DOHH2 (cell line): ENCODE results near the gene CDK5.

Experiments
- H3F3A ChIP-seq: fragments of 200-600 bp; sonication (generic), shearing (Covaris generic); 2 replicates; pipeline ENCODE4 v1.6.0; 2016; ENCODE audit warnings: antibody characterized with exemption, mild to moderate bottlenecking; ENCODE audit not compliant: control insufficient read depth, insufficient read depth
- H3K27ac ChIP-seq: fragments of 200-600 bp; sonication (generic); 2 replicates; pipeline ENCODE4 v1.5.1; 2014; ENCODE audit warnings: low read depth, mild to moderate bottlenecking, low read length, moderate library complexity
- H3K27me3 ChIP-seq: fragments of 200-600 bp; sonication (generic); 2 replicates; pipeline ENCODE4 v1.6.1; 2014; ENCODE audit warnings: mild to moderate bottlenecking, low read length, mixed read lengths; ENCODE audit not compliant: control insufficient read depth
- H3K36me3 ChIP-seq: fragments of 200-600 bp; sonication (generic); 2 replicates; pipeline ENCODE4 v1.6.1; 2014; ENCODE audit warnings: mild to moderate bottlenecking, low read length, moderate library complexity, mixed read lengths; ENCODE audit not compliant: control insufficient read depth
- H3K4me1 ChIP-seq: fragments of 200-600 bp; sonication (generic); 2 replicates; pipeline ENCODE4 v1.6.1; 2014; ENCODE audit warnings: mild to moderate bottlenecking, low read length, mixed read lengths; ENCODE audit not compliant: control insufficient read depth
- H3K4me2 ChIP-seq: fragments of 200-600 bp; sonication (generic); 2 replicates; pipeline ENCODE4 v1.6.0; 2014; ENCODE audit warnings: mild to moderate bottlenecking, low read length, moderate library complexity
- H3K4me3 ChIP-seq: fragments of 200-600 bp; sonication (generic); 2 replicates; pipeline ENCODE4 v1.5.1; 2014; ENCODE audit warnings: mild to moderate bottlenecking, low read length, mixed read lengths
- H3K79me2 ChIP-seq: fragments of 200-600 bp; sonication (generic); 2 replicates; pipeline ENCODE4 v1.6.1; 2014; ENCODE audit warnings: mild to moderate bottlenecking, low read length, mixed read lengths; ENCODE audit not compliant: control insufficient read depth
- H3K9me2 ChIP-seq: fragments of 200-600 bp; sonication (generic); replicated peaks from 2 replicates; pipeline ENCODE4 v1.6.1; 2014; ENCODE audit warnings: mild to moderate bottlenecking, low read length, mixed read lengths; ENCODE audit not compliant: control insufficient read depth
- H3K9me3 ChIP-seq: fragments of 200-600 bp; sonication (generic); 2 replicates; pipeline ENCODE4 v1.6.1; 2014; ENCODE audit warnings: antibody characterized with exemption, low read length, mixed read lengths; ENCODE audit not compliant: control insufficient read depth, insufficient read depth
- H4K20me1 ChIP-seq: fragments of 200-600 bp; sonication (generic); 2 replicates; pipeline ENCODE4 v1.6.0; 2014; ENCODE audit warnings: low read depth, mild to moderate bottlenecking, antibody characterized with exemption, low read length, moderate library complexity; ENCODE audit not compliant: control insufficient read depth, insufficient read depth
- CTCF ChIP-seq: fragments of 200-600 bp; sonication (generic); IDR thresholded peaks from one replicate; pipeline ENCODE4 v1.5.1; 2014; ENCODE audit warnings: antibody characterized with exemption, mild to moderate bottlenecking, low read depth, low read length; ENCODE audit not compliant: poor library complexity, severe bottlenecking
- EZH2phosphoT487 ChIP-seq: fragments of 200-600 bp; sonication (generic); IDR thresholded peaks from 2 replicates; pipeline ENCODE4 v1.6.1; 2017; ENCODE audit warnings: borderline replicate concordance, mild to moderate bottlenecking, antibody characterized with exemption, low read length, moderate library complexity, mixed read lengths

CDK5 gene

DNA sequence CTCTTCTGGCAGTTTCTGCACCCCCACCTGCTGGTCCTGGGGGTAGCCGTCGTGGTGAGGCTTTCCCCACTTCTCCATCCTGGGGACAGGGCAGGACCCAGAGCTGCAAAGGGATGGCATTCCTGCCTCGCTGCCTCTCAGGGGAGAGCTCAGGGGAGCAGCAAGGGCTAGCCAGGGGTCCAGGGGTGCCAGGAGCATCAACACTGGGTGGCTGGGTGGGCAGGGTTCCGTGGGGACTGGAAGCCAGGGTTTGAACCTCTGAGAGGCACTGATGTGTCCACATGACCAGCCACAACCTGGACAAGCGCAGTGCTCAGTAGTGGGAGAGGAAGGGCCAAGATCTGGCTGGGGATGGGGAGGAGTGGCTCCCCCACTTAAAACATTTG is 23.8 kb downstream of the CDK5 start:
- Histone ChIP-seq H3K36me3 (peaks cover 31% of the 10 kb centered on the region), H4K20me1 (peaks cover 3% of the 10 kb centered on the region; the same call in 1 of the 2 replicates), H3K27ac (no peak overlapping the region), H3K79me2 (peaks cover 12% of the 10 kb centered on the region), H3K27me3 (no peaks in the 10 kb centered on the region), H3K4me1 (peaks cover 9% of the 10 kb centered on the region), H3K4me2 (no peak overlapping the region), H3K9me2 (no peaks in the 10 kb centered on the region), H3K9me3 (no peaks in the 10 kb centered on the region), H3F3A (no peaks in the 10 kb centered on the region), H3K4me3 (no peak overlapping the region)
- TF ChIP-seq EZH2phosphoT487 (no peak), CTCF (no peak)

GRCh38 chr7:151032936-151033863 is 24.5 kb downstream of the CDK5 start:
- Histone ChIP-seq H3K4me3 (no peak overlapping the region), H3F3A (no peaks in the 10 kb centered on the region), H3K79me2 (peaks cover 18% of the 10 kb centered on the region), H3K27ac (no peak overlapping the region), H3K9me2 (no peaks in the 10 kb centered on the region), H3K9me3 (no peaks in the 10 kb centered on the region), H3K36me3 (peaks cover 31% of the 10 kb centered on the region), H3K27me3 (no peaks in the 10 kb centered on the region), H3K4me2 (no peak overlapping the region), H4K20me1 (no peaks in the 10 kb centered on the region), H3K4me1 (peaks cover 12% of the 10 kb centered on the region)
- TF ChIP-seq CTCF = no peak
- TF ChIP-seq EZH2phosphoT487 = no peak

DNA sequence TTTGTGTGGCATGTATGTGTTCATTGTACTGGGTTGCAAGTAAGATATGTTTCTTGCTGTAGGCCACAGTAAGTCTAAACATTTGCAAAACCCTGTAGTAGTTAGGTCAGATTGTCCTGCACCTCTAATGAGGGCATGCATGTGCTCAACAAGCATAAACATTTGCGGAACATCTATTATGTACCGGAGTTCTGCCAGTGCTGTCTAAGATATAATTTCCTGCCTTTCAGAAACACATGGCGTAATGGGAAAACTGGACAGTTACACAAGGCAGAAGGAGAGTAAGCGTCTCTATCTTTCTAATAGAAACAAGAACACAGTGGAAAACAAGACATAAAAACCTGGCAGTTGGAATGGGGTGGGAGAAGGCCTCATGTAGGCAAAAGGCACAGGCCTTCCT is 26.7 kb downstream of the CDK5 start:
- Histone ChIP-seq H4K20me1 (no peaks in the 10 kb centered on the region), H3F3A (no peaks in the 10 kb centered on the region), H3K9me3 (no peaks in the 10 kb centered on the region), H3K27me3 (no peaks in the 10 kb centered on the region), H3K27ac (no peak overlapping the region), H3K4me1 (peaks cover 21% of the 10 kb centered on the region), H3K9me2 (no peaks in the 10 kb centered on the region), H3K36me3 (peaks cover 23% of the 10 kb centered on the region), H3K79me2 (peaks cover 18% of the 10 kb centered on the region), H3K4me2 (no peak overlapping the region), H3K4me3 (no peak overlapping the region)
- TF ChIP-seq EZH2phosphoT487 = no peak
- no peak for TF ChIP-seq CTCF
